ENCODE results near the gene GSTT2B.

- TF ChIP-seq POLR2A (IDR thresholded peaks at IDR 0.05) (no peak), CTCF (IDR thresholded peaks at IDR 0.05) (no peak)
Measured at GRCh38 chr22:24007253-24008021, 46.4 kb upstream of the GSTT2B start.

All from heart left ventricle (tissue), 13 donors.